Measurements from ENCODE around the gene DUS1L.

DUS1L gene

DNA sequence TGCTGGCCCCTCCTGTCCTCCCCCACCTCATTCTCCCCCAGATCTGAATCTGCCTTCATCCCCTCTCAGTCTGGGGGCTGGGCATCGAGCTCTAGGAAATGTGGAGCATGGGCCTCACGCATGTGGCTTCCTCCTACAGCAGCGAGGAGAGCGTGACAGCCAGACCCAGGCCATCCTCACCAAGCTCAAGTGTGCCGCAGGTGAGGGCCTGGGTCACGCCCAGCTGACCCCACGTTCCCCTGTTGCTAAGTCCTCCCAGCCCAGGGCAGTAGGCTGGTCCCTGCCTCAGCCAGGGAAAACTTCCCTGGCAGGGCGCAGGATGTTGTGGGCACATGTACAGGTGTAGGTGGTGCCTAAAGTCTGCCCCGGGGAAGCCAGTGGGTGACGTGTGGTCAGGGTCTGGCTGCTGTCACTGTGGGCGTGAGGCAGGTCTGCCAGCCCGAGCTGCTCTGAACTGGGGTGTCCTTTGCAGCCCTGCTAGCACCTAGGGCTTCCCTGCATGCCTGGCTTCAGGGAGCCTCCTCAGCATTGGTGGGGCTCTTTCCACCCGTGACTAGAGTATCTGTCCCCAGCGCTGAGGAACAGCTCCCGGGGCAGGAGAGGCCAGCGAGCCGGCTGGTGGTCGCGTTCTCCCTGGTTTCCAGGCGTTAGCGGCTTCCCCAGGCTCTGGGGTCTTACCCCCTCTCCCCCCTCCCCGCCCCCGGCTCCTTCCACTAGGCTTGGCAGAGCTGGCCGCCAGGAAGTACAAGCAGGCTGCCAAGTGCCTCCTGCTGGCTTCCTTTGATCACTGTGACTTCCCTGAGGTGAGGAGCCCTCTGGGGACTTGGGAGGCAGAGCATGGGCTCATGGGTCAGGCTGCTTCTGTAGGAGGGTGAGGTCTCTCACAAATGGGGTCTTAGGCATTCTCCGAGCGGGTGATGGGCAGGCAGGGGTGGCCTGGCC, 10.3 kb downstream of the DUS1L start:
- no peak for DNase-seq (ENCODE audit: low read depth, low spot score)

DNA sequence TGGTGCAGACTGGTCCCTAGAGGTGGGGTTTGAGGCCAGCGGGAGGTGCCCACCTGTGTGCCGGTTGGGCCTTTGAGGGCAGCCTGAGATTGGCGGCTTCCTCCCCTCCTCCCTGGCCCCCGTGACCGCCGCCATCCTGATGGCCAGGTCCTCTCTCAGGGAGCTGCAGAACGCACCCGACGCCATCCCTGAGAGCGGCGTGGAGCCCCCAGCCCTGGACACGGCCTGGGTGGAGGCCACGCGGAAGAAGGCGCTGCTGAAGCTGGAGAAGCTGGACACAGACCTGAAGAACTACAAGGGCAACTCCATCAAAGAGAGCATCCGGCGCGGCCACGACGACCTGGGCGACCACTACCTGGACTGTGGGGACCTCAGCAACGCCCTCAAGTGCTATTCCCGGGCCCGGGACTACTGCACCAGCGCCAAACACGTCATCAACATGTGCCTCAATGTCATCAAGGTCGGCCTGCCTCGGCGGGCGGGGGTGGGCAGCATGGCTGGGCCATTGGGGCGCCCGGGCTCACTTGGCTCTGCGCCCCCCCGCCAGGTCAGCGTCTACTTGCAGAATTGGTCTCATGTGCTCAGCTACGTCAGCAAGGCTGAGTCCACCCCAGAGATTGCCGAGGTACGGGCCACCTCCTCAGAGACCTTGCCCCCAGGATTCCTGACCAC, 11.1 kb downstream of the DUS1L start:
- no peak for DNase-seq (ENCODE audit: low read depth, low spot score)

DNA sequence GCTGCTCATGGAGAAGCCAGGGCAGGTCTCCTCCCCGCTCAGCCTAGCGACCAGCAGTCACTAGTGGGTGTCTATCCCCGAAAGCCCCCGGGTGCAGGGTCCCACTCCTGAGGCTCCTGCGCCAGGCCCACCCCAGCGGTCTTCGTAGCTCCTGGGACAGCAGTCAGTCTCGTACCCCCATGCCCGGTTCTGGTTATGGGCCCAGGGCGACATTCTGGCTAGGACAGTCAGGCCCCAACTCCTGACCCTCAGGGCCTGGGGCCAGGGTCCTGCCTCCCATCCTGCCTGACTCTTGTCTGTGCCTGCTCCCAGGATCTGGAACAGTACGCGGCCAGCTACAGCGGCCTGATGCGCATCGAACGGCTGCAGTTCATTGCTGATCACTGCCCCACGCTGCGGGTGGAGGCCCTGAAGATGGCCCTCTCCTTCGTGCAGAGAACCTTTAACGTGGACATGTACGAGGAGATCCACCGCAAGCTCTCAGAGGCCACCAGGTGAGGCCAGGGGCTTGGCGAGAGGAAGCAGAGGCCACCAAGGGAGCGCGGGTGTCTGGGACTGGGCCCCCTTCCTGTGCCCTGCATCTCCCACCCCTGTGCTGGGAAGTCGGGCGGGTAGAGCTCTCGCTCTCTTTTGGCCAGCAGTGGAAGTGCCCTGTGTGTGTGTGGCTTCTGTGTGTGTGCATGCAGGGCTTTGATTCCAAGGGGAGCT, 11.9 kb downstream of the DUS1L start:
- no peak for DNase-seq (ENCODE audit: low read depth, low spot score)

DNA sequence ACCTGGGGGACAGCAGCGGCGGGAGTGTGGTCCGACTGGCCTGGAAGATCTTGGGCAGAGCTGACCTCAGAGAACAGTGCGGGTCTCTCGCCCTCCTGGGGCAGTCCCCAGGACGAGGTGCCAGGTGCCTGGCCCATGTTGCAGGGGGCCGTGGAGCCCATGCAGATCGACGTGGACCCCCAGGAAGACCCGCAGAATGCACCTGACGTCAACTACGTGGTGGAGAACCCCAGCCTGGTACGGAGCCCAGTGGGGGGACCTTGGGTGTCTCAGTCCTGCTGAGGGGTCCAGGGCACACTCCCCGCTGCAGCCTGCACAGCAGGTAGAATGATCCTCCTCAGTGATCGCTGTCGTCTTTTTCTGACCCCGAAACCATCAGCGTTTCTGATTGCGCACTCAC, 12.5 kb downstream of the DUS1L start:
- DNase-seq (ENCODE audit: low read depth, low spot score): no peak

DNA sequence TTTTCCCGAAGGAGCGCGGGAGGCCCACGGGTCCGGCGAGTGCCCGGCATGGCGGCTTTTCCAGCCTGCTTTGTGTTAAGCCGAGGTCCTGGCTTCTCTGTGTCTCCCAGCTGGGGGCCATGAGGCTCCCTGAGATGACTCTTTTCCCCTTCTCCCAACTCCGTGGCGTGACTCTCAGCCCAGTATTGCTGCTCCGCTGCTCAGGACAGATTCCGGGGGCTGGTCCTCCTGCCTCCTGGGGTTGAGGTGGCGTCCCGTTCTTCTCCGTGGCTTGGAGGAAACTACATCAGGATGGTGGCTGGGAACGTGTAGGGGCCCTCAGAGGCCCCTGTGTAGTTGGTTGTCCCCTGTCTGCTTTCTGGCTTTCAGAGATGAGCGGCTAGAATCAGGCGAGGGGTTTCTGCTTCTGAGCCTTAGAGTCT, 13.0 kb downstream of the DUS1L start:
- no peak for DNase-seq (ENCODE audit: low read depth, low spot score)

DNA sequence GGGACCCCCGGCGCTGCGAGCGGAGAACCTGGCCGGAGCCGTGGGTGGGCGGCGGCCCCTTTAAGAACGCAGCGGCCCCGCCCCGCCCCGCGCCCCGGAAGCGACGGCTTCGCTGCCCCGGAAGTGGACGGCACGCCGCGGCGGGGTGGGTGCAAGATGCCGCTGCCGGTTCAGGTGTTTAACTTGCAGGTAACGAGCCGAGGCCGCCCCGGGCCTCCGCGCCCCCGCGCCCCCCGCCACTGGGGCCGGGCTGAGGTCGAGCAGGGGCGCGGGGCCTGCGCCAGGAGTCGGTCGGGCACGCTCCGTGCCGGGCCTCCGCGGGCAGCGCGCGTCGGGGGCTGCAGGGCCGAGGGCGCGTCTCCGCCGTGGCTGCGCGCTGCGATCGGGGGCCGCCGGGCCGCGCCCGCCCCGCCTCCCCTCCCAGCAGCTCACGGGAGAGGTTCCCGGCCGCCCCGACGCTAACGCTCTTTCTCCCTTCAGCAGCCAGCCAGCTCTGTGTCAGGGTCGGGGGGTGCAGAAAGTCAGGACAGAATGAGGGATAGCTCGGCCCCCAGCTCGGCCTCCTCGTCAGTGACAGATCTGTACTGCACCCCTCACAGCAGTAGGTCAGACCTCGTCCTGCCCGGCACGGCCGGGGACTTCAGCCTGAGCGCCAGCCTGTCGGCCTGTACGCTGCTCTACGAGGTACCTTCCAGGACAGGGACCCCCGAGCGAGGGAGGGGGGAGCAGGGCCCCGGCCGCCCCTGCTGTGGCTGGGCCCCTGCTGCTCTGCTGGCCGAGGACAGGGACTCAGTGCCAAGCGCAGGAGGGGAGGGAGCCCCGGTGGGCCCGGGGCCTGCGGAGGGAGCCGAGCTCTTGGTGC, 13.6 kb downstream of the DUS1L start, which contains the start of the genes GPS1 and RFNG:
GPS1 (plus strand) TSS at position 123 of the 862 bp plus-strand sequence; CDS start at position 157, 34 bp downstream.
RFNG (minus strand) TSS at position 36 of the 862 bp plus-strand sequence. CDS start 45 bp downstream, outside the sequence.
- no peak for DNase-seq (ENCODE audit: low read depth, low spot score)

DNA sequence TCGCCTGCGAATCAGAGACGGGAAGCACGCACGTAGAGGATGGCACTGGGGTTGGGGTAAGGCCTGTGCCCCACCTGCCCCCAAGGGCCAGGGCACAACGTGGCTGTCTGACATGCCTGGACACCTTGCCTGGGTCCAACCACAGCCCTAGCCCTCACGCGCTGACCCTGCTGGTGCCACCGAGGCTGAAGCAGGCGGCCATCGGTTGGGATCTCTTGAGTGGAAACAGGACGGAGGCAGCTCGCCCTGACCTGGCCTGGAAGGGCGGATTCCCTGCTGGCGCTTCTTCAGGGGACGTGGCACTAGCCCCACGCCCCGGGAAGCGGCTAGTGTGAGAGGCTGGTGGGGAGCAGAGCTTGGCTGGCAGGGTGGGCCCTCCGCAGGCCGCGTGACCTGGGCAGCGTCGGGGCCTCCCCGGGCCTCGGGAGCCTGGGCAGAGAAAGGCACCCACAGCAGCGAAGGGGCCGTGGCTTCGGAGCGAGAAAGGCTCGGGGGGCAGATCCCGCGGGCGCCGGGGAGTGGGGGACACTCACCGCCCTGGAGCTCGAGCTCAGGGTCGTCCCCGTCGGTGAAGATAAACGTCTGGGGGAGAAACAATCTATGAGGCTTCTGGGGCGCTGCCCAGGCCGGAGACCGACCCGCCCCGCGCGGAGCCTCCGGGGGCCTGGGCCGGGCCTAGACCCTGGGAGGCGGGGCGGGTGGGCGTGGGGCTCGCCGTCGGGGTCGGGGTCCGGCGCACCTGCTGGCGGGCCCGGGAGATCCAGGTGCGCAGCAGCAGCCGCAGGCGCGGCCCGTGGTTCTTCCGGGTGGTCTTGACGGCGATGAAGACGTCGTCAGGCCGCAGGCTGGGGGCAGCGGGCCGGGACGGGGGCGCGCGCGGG, 14.6 kb downstream of the DUS1L start:
- no peak for DNase-seq (ENCODE audit: low read depth, low spot score)

DNA sequence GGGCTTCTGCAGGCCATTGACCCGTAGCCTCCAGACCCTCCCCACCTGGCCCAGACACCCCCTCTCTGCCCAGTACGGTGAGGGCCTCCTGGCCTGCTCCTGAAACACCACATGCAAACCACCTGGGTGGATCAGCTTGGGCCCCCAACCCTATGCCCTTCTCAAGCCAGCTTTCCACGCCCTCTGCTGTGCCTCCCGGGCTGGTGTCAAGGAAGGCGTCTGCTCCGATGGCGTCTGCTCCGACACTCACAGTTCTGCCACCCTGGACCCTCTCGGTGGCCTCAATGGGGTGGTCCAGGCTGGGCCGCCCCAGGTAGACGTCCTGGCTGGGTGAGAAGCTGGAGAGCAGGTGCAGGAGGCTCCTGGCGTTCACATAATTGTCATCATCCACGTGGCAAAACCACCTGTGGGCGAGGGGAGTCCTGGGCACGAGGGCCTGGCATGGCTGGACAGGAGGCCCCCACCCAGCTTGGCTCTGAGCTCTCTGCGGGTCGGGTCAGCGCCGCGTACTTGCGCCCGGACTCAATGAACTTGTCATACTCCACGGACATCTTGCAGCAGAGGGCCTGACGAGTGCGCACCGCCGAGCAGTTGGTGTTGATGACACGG, 15.3 kb downstream of the DUS1L start:
- no peak for DNase-seq (ENCODE audit: low read depth, low spot score)

DNA sequence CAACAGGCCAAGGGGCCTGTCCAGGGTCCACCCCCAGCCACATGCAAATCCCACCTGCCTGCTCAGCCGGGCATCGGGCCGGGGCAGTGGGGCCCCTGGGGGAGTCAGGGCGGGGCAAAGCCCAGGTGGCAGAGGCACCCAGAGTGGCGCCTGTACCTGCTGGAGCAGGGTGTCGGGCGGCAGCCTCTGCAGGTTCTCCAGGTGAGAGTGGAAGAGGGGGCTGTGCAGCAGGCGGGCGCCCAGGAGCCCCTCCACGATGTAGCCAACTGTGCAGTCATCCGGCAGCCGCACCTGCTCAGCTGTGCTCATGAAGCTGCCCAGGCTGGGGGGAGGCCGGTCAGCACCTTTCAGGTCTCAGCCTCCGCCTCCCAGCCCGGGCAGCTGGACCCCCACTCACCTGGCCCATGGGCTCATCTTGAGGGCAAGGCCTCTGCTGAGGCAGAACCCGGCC, 16.1 kb downstream of the DUS1L start:
- DNase-seq (ENCODE audit: low read depth, low spot score): no peak

DNA sequence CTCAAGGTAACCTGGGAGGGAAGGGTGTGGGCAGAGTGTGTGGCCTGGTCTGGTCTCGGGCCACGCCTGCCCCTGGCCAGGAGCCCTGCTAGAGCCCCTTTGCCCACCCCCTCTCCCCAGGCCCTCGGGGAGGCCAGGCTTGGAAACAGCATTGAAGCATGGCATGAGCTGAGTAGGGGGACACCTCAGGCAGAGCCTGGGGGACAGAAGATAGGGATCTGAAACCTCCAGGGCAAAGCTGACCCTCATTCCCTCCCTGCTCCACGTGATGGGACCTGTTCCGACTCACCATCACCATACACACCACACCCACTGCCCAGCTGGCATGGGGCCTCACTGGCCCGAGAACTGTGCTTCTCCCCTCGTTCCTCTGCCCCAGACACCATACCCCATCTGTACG, 16.5 kb downstream of the DUS1L start:
- DNase-seq (ENCODE audit: low read depth, low spot score): no peak

DNA sequence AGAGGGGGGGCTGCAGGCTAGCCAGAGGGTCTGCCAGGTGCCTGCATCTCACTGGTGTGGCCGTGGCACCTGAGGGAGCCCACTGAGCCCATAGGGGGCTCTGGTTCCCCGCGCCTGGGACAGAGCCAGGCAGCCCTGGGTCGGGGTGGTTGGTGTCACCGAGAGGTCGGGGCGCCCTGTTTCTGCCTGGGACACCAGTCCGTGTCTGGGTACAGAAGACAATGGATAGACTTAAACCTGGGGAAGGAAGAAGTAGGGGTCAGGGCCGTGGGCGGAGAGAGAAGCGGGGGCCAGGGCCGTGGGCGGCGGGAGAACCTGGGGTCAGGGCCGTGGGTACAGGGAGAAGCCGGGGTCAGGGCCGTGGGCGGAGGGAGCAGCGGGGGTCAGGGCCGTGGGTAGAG, 17.0 kb downstream of the DUS1L start:
- DNase-seq (ENCODE audit: low read depth, low spot score): no peak

DNA sequence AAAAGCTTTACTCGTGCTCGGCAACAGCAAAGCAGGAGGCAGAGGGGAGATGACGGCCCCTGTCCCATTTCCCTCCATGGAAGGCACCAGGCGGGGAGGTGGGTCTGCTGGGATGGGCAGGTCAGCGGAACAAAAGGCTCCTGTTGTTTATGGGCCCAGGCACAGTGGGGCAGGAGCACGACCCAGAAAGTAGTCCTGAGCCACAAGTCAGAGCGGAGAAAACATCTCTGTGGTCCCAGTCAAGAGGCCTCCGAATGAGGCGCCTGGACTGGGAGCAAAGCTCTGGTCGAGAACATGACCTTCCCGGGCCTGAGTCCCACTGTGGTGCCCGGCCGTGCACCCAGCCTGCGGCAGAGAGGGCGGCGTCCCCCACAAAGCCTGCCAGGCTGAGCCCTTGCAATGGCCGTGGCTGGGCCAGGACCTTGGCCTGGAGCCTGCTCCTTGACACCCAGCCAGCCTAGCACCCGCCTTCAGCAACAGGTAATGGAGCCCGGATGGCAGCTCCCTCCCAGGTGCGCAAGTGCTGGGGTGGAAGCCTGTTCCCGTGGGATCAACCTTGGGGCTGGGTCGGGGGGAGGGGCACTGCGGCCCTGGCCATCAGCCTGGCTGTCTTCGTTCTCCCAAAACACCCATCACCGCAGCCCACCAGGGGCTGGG, 17.6 kb downstream of the DUS1L start:
- no peak for DNase-seq (ENCODE audit: low read depth, low spot score)

DNA sequence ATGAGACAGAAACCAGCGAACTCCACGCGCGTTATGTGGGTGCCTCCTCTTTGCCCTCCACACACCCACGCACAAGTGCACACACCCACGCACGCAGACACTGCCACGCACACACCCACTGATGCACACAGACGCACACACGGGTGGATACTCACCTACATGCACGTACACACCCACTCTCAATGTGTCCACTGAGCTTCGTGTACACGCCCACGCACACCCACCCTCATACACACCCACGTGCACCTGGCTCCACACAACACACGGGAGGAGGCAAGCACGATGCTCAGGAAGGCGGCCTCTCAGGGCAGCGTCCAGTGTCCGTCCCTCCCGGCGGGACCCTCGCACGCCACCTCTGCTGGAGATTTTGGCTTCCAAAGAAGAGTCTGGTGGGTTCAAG, 18.2 kb downstream of the DUS1L start:
- no peak for DNase-seq (ENCODE audit: low read depth, low spot score)

DNA sequence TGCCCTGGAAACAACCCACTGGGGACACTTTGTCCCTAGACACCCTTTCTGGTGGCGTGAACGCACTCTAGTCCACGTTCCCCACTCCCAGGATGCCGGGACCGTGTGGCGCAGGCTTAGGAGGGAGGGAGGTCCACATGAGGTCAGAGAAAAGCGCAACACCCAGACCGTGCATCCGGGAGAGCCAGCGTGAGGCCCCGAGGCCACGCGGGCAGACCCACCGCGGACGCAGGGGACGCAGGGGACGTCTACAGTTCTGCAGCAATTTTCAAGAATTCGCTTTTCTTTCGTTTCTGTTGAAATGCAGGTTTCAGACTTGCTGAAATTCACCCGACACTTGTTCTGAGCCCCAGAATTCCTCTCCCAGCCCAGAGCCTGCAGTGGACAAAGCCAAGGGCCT, 18.7 kb downstream of the DUS1L start:
- DNase-seq (ENCODE audit: low read depth, low spot score): no peak

DNA sequence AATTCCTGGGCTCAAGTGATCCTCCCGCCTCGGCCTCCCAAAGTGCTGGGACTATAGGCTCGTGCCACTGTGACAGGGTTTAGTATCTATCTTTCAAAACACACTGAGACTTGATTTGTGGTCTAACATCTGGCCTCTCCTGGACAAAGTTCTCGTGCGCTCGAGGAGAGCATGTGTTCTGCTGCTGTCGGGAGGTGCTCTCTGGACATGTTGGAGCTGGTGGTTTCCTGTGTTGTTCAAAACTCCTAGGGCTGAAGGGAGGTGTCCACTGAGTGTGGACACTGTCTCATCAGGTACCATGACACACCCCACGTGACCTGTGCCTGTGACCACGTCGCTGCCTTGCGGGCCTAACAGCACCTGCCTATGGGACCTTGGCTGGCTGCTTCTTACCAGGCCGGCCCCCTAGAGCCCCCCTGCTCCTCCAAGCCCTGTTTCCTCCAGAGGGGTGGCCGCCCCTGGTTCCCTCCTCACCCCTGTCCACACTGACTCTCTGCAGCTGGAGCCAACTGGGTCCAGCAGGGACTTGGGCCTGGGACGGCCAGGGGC, 19.6 kb downstream of the DUS1L start:
- no peak for DNase-seq (ENCODE audit: low read depth, low spot score)

DNA sequence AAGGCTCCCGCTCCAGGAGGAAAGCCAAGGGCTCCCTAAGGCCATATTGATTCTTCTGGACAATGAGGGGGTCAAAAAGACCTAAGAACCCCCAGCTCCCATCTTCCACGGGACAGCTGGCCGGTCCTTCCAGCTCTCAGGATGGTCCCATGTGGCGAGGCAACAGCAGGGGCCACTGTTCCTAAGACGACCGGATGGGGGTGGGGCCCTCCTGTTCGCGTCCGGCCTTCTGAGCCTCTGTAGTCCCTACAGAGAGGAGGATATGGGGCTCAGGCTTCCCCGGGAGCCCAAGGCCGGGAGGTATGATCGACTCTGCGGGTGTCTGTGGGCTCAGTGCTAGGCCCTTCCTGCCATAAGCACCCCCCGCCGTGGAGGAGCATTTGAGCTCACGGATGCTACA, 22.1 kb downstream of the DUS1L start:
- no peak for DNase-seq (ENCODE audit: low read depth, low spot score)

DNA sequence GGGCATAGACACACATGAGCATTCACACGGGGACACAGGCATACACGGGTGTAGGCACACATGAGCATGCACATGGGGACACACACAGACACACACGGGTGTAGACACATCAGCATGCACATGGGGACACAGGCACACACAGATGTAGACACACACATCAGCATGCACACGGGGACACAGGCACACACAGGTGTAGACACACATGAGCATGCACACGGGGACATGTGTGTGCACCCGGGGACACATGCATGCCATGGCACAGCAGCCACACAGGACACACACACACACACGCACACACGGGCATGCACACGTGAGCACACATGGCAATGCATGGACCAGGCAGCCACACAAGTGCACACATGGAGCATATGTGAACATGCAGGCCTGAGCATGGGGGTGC, 23.0 kb downstream of the DUS1L start:
- DNase-seq (ENCODE audit: low read depth, low spot score): no peak

DNA sequence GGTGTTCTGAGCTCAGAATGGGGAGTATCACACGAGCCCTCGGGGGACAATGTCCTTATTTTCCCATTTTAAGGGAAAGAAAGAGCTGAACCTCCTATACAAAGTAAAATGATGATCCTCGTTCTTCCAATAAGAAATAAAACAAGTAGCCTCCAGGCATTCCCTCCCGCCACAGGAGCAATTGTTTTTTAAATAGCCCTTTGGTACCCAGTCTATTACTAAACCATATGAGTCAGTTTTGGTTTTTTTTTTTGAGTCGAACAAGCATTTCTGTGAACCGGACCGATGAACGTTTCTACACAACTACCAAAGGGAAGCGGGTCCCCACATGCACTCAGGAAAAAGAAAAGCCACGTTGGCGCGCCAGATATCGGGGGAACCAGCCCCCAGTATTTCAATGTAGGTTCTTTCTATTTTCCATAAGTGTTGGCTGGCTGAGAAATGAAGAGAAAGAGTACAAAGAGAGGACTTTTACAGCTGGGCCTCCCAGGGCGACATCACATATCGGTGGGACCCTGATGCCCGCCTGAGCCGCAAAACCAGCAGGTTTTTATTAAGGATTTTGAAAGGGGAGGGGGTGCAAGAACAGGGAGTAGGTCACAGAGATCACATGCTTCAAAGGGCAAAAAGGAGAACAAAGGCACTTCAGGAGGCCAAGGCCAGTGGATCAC, 24.3 kb downstream of the DUS1L start:
- no peak for DNase-seq (ENCODE audit: low read depth, low spot score)

Measured in smooth muscle cell of the brain vasculature (primary cell).